Natural killer cell (primary cell): ENCODE data around the gene NAV2. TPM values are rescaled to one million over a fixed set of nuclear protein-coding genes. Genes with fewer than 3 reads are reported as not detected.

Experiments used
- ATAC-seq, 3 donors: fragments of 150-1000 bp in 2 of 3; fragments of 200-7000 bp in 1 of 3; cut with Tn5 transposase; 1 replicate in 1 of 3; 2 replicates in 2 of 3; pipeline ENCODE4 v1.10.0; 2021; ENCODE audit warnings: mild to moderate bottlenecking in 2 of 3, moderate library complexity in 2 of 3
- DNase-seq, 2 donors: peaks; one replicate each; pipeline versions ENCODE4 v3.0.0 to v3.0.0-alpha.2; 2013 to 2021; ENCODE audit warnings: mixed read lengths in 1 of 2
- H3K27ac ChIP-seq: one replicate; pipeline ENCODE4 v1.5.1; 2013; ENCODE audit warnings: mild to moderate bottlenecking, low read length
- H3K27me3 ChIP-seq: one replicate; pipeline ENCODE4 v1.6.1; 2013; ENCODE audit warnings: low read length; ENCODE audit not compliant: control insufficient read depth, insufficient read depth
- H3K36me3 ChIP-seq: one replicate; pipeline ENCODE4 v1.6.1; 2013; ENCODE audit warnings: low read length; ENCODE audit not compliant: control insufficient read depth, insufficient read depth
- H3K4me1 ChIP-seq: one replicate; pipeline ENCODE4 v1.6.1; 2013; ENCODE audit warnings: low read length; ENCODE audit not compliant: control insufficient read depth, insufficient read depth
- H3K4me3 ChIP-seq: one replicate; pipeline ENCODE4 v1.5.1; 2013; ENCODE audit warnings: low read length
- H3K9me3 ChIP-seq: one replicate; pipeline ENCODE4 v1.6.1; 2013; ENCODE audit warnings: low read length; ENCODE audit not compliant: control insufficient read depth, insufficient read depth
- H3K27ac Mint-ChIP-seq, 2 donors: one replicate each; pipeline ENCODE4 v1.8.0; 2022; ENCODE audit warnings: mild to moderate bottlenecking in 2 of 2, mixed read lengths in 2 of 2, moderate library complexity in 1 of 2
- H3K27me3 Mint-ChIP-seq, 2 donors: one replicate each; pipeline ENCODE4 v1.8.0; 2022; ENCODE audit warnings: low read depth in 2 of 2, mixed read lengths in 2 of 2
- H3K36me3 Mint-ChIP-seq: one replicate; pipeline ENCODE4 v1.8.0; 2022; ENCODE audit warnings: mixed read lengths
- H3K4me1 Mint-ChIP-seq, 2 donors: one replicate each; pipeline ENCODE4 v1.8.0; 2022; ENCODE audit warnings: mixed read lengths in 2 of 2
- H3K4me3 Mint-ChIP-seq: one replicate; pipeline ENCODE4 v1.8.0; 2022; ENCODE audit warnings: mild to moderate bottlenecking, moderate library complexity, mixed read lengths
- H3K9me3 Mint-ChIP-seq, 2 donors: one replicate each; pipeline ENCODE4 v1.8.0; 2022; ENCODE audit warnings: mixed read lengths in 2 of 2
- CTCF ChIP-seq: fragments of 200-600 bp; IDR thresholded peaks from one replicate; pipeline ENCODE4 v1.8.0; 2022; ENCODE audit warnings: antibody characterized with exemption
- WGBS: methylation state at CpG from one replicate; pipeline ENCODE4 v1.1.7; 2013; ENCODE audit warnings: missing lambda C conversion rate; ENCODE audit not compliant: insufficient coverage; 5-methylcytosine and 5-hydroxymethylcytosine counted together
- intact Hi-C: fragments of 100-400 bp; cut with micrococcal nuclease; formaldehyde crosslinking; loops from one replicate; pipeline ENCODE4 v1.14.2; 2022
- total RNA-seq, 4 donors: library from RNA; stranded (reverse); fragments of 120-200 nt in 1 of 4; gene quantifications; one replicate each; pipeline versions ENCODE4 v1.2.3 to v1.2.4, GENCODE V29; 2013 to 2022

The NAV2 gene
- total RNA-seq, 3 donors from 2014 or later (not counting 1 experiment from before 2014, with no cell fraction given): 0.14 to 1.6 (median 0.43) TPM

- intact Hi-C loops: no loop called here
- H3K27me3 ChIP-seq: no peaks in the 10 kb centered on the region
- Mint-ChIP-seq H3K27ac (no peak overlapping the region), H3K9me3 (no peaks in the 10 kb centered on the region), H3K4me3 (no peak overlapping the region), H3K4me1 (no peaks in the 10 kb centered on the region), H3K36me3 (no peaks in the 10 kb centered on the region), H3K27me3 (peaks cover 0 to 5% of the 10 kb centered on the region in 2 donors)
- WGBS: 84% methylated on average over 11 of the region's 11 CpGs
- H3K36me3 ChIP-seq: no peaks in the 10 kb centered on the region
- H3K4me1 ChIP-seq: no peaks in the 10 kb centered on the region
- DNase-seq (no peak), ATAC-seq (no peak)
- H3K9me3 ChIP-seq: no peaks in the 10 kb centered on the region
- no peak overlapping the region for H3K27ac ChIP-seq
- no peak for TF ChIP-seq CTCF
- H3K4me3 ChIP-seq: no peak overlapping the region
Measured at GRCh38 chr11:19756675-19757475, 44.2 kb downstream of the NAV2 start.

GRCh38 chr11:19759389-19759788 is 46.8 kb downstream of the NAV2 start:
- Histone ChIP-seq H3K36me3 (no peaks in the 10 kb centered on the region), H3K27me3 (no peaks in the 10 kb centered on the region), H3K27ac (no peak overlapping the region), H3K4me1 (no peaks in the 10 kb centered on the region), H3K4me3 (no peak overlapping the region), H3K9me3 (no peaks in the 10 kb centered on the region)
- intact Hi-C loops: no loop called here
- WGBS: 88% methylated on average over 2 of the region's 3 CpGs
- H3K4me3 Mint-ChIP-seq: no peak overlapping the region
- TF ChIP-seq CTCF: no peak
- H3K27me3 Mint-ChIP-seq: peaks cover 6 to 16% of the 10 kb centered on the region in 2 donors
- H3K4me1 Mint-ChIP-seq: no peaks in the 10 kb centered on the region
- ATAC-seq (no peak), DNase-seq (no peak)
- no peak overlapping the region for H3K27ac Mint-ChIP-seq
- H3K9me3 Mint-ChIP-seq: no peaks in the 10 kb centered on the region
- no peaks in the 10 kb centered on the region for H3K36me3 Mint-ChIP-seq

DNA sequence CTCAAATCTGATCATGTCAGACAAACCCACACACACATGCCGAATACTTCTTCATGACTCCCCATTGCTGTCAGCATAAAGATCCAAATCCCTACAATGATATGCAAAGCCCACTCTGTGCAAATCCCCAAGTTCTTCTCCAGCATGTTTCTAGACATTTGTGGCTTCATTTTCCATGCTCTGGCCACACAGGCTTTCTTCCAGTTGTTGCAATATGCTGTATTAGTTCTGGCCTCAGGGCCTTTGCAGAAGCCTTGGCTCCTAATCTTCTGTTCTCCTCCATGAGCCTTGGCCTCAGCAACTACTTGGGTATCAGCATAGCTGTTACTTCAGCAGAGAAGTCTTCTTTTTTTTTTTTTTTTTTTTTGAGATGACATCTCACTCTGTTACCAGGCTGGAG is 49.6 kb downstream of the NAV2 start:
- DNase-seq (no peak), ATAC-seq (no peak)
- no peak overlapping the region for H3K4me3 Mint-ChIP-seq
- 96% methylated on average over 1 of the region's 1 CpG for WGBS
- H3K9me3 Mint-ChIP-seq: no peaks in the 10 kb centered on the region
- H3K36me3 ChIP-seq: no peaks in the 10 kb centered on the region
- no peaks in the 10 kb centered on the region for H3K36me3 Mint-ChIP-seq
- no peak for TF ChIP-seq CTCF
- H3K27me3 ChIP-seq: no peaks in the 10 kb centered on the region
- no peaks in the 10 kb centered on the region for H3K9me3 ChIP-seq
- intact Hi-C loops: no loop called here
- no peak overlapping the region for H3K4me3 ChIP-seq
- no peak overlapping the region for H3K27ac ChIP-seq
- no peaks in the 10 kb centered on the region for H3K4me1 ChIP-seq
- H3K4me1 Mint-ChIP-seq: no peaks in the 10 kb centered on the region
- H3K27ac Mint-ChIP-seq: no peak overlapping the region
- H3K27me3 Mint-ChIP-seq: peaks cover 7 to 20% of the 10 kb centered on the region in 2 donors

DNA sequence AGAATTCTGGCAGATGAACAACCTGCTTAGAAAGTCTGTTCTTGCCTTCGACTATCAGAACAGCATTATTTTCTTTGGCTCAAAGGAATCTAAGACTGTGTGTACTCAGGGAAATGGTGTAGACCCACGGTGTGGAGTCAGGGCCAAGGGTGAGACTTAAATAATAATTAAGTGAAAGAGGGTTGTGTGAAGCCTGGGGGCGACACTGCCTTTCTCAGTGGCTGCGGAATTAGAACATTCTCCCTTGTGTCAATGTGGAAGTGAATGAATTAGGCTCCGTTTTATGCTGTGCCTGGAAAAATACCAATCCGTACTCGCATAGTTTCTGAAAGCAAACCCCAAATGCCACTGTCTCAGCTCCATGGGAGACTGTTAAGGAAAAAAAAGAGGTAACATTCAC is 50.7 kb downstream of the NAV2 start:
- Histone ChIP-seq H3K27me3 (no peaks in the 10 kb centered on the region), H3K4me1 (no peaks in the 10 kb centered on the region), H3K27ac (no peak overlapping the region), H3K4me3 (no peak overlapping the region), H3K36me3 (no peaks in the 10 kb centered on the region), H3K9me3 (no peaks in the 10 kb centered on the region)
- no peaks in the 10 kb centered on the region for H3K4me1 Mint-ChIP-seq
- no peaks in the 10 kb centered on the region for H3K9me3 Mint-ChIP-seq
- WGBS: 86% methylated on average over 7 of the region's 7 CpGs
- no peak for DNase-seq
- H3K4me3 Mint-ChIP-seq: no peak overlapping the region
- ATAC-seq: no peak
- H3K36me3 Mint-ChIP-seq: no peaks in the 10 kb centered on the region
- H3K27ac Mint-ChIP-seq: no peak overlapping the region
- intact Hi-C loops: no loop called here
- TF ChIP-seq CTCF: no peak
- H3K27me3 Mint-ChIP-seq: peaks cover 12 to 20% of the 10 kb centered on the region in 2 donors
